ENCODE measurements around the gene MIAT. TPM values are rescaled to one million over a fixed set of nuclear protein-coding genes. Genes with fewer than 3 reads are reported as not detected.

The MIAT gene
- total and polyA plus RNA-seq, 2 of the 4 experiments (the other 2 are of a cell fraction), result 0.54 to 0.65 TPM

GRCh38 chr22:26715392-26715936 lies 58.1 kb downstream of the MIAT start:
- peaks cover 29% of the 10 kb centered on the region for H3K4me1 ChIP-seq (ENCODE audit: control insufficient read depth, insufficient read depth, low read length)
- CTCF ChIA-PET, result no interaction called here
- H4K91ac ChIP-seq (ENCODE audit: insufficient read depth, low read depth, low read length), result no peak overlapping the region

More at GRCh38 chr22:26715392-26715936, 58.1 kb downstream of the MIAT start:
- Histone ChIP-seq H2AK5ac (ENCODE audit: low read depth, low read length) (0 out of 2 replicates have a peak overlapping the region, but pooled peaks have one; percentile 59), H3K9me3 (ENCODE audit: control insufficient read depth, insufficient read depth, low read length) (no peaks in the 10 kb centered on the region), H3K4ac (ENCODE audit: low read depth, low read length) (no peak overlapping the region), H3K56ac (ENCODE audit: extremely low read depth, insufficient read depth, low read length) (no peak overlapping the region), H2BK5ac (ENCODE audit: low read depth, low read length, poor library complexity, severe bottlenecking) (no peak overlapping the region), H3K4me2 (ENCODE audit: low read depth, low read length) (no peak overlapping the region), H4K5ac (ENCODE audit: low read depth, low read length) (no peak overlapping the region), H3K27me3 (ENCODE audit: control insufficient read depth, insufficient read depth, low read length) (no peaks in the 10 kb centered on the region), H2AFZ (replicated peaks; ENCODE audit: low read length, poor library complexity) (no peak overlapping the region), H3K9ac (ENCODE audit: low read depth, low read length) (no peak overlapping the region), H2AK9ac (replicated peaks; ENCODE audit: low read depth, low read length, poor library complexity) (no peak overlapping the region), H2BK20ac (ENCODE audit: low read depth, low read length) (peak overlapping the region; percentile 17; the same call in 1 of the 2 replicates), H3K4me3 (ENCODE audit: insufficient read depth, low read depth, low read length) (no peak overlapping the region), H3K27ac (ENCODE audit: insufficient read depth, low read length) (no peak overlapping the region), H2BK120ac (ENCODE audit: low read depth, low read length) (no peak overlapping the region), H3K36me3 (ENCODE audit: control insufficient read depth, insufficient read depth, low read length) (0 out of 2 replicates have a peak, but pooled peaks cover 1% of the 10 kb centered on the region), H3K18ac (ENCODE audit: low read depth, low read length) (no peak overlapping the region), H3K79me1 (ENCODE audit: low read depth in 1 of 2, low read length in 2 of 2) (peaks cover 0 to 14% of the 10 kb centered on the region in 2 experiments; a peak in 2 of 4 replicates), H4K8ac (ENCODE audit: low read depth in 2 of 2, low read length in 2 of 2) (no peak overlapping the region), H3K14ac (replicated peaks; ENCODE audit: low read depth, low read length) (no peak overlapping the region), H4K20me1 (ENCODE audit: insufficient read depth, low read length) (no peaks in the 10 kb centered on the region; the same call in 1 of the 2 replicates), H2BK15ac (ENCODE audit: low read depth, low read length) (peak overlapping the region; percentile 24; the same call in 1 of the 3 replicates), H3K23ac (ENCODE audit: low read depth, low read length) (no peak overlapping the region), H3K9me1 (ENCODE audit: insufficient read depth, low read length) (peaks cover 22% of the 10 kb centered on the region)
- WGBS, 2 experiments (ENCODE audit: extremely low coverage in 2 of 2, insufficient read length in 1 of 2), result no CpG with 5 or more reads among the region's 6 CpGs
- DNase-seq (no peak), ATAC-seq (ENCODE audit: low read depth) (no peak)
- dilution Hi-C loops (cut with HindIII; ENCODE audit: low sequenced_read_pairs, unreplicated experiment) (no loop called here), intact Hi-C loops (cut with micrococcal nuclease) (no loop called here), in situ Hi-C loops (cut with MboI; ENCODE audit: low sequenced_read_pairs) (no loop called here)
- POLR2A ChIA-PET (ENCODE audit: unreplicated experiment), result no interaction called here
- peak; percentile 92 for TF ChIP-seq MAFK (IDR thresholded peaks at IDR 0.05; ENCODE audit: low read depth, low read length)
- no peak for TF ChIP-seq RAD21 (IDR thresholded peaks at IDR 0.05; ENCODE audit: low read length)
- no TSS peak for BruUV-seq (replicated peaks)

Data from IMR-90 (cell line).